Body of pancreas (tissue), 4 donors: ENCODE results near the gene FICD. TPM values are rescaled to one million over a fixed set of nuclear protein-coding genes. Genes with fewer than 3 reads are reported as not detected.

Experiments used
- ATAC-seq: fragments of 150-250 bp; one replicate; pipeline ENCODE4 v1.9.1; 2016
- DNase-seq, 4 donors: peaks; one replicate each; pipeline ENCODE4 v3.0.0-alpha.2; 2019
- H3K27ac ChIP-seq, 4 donors: fragments of 200-600 bp; sonication (generic); 1 replicate in 3 of 4; 2 replicates in 1 of 4; pipeline versions ENCODE4 v1.5.1 to v1.6.1; 2016 to 2019; ENCODE audit warnings: mild to moderate bottlenecking in 1 of 4, mixed read lengths in 1 of 4, moderate library complexity in 1 of 4
- H3K27me3 ChIP-seq, 2 donors: fragments of 200-600 bp; sonication (generic); one replicate each; pipeline ENCODE4 v1.6.0; 2016; ENCODE audit warnings: mild to moderate bottlenecking in 1 of 2
- H3K36me3 ChIP-seq, 2 donors: fragments of 200-600 bp; sonication (generic); replicated peaks in 1 of 2; 2 replicates each; pipeline ENCODE4 v1.5.1; 2016; ENCODE audit warnings: low read depth in 2 of 2; ENCODE audit not compliant: insufficient read depth in 1 of 2
- H3K4me1 ChIP-seq: fragments of 200-600 bp; sonication (generic); one replicate; pipeline ENCODE4 v1.6.0; 2016
- H3K4me3 ChIP-seq, 2 donors: fragments of 200-600 bp; sonication (generic); 1 replicate in 1 of 2; 2 replicates in 1 of 2; pipeline ENCODE4 v1.5.1; 2016 to 2019
- H3K9me3 ChIP-seq, 3 donors: fragments of 200-600 bp; sonication (generic); 1 replicate in 2 of 3; 2 replicates in 1 of 3; pipeline ENCODE4 v1.5.1; 2016
- POLR2A ChIP-seq, 3 donors: fragments of 450-650 bp; IDR thresholded peaks; one replicate each; pipeline ENCODE4 v1.6.1; 2016; ENCODE audit warnings: antibody characterized with exemption in 3 of 3, mild to moderate bottlenecking in 2 of 3
- WGBS, 2 donors: methylation state at CpG; one replicate each; pipeline ENCODE4 v1.1.5; 2017; 5-methylcytosine and 5-hydroxymethylcytosine counted together
- intact Hi-C: fragments of 100-400 bp; cut with DNase I; formaldehyde crosslinking; loops from one replicate; pipeline ENCODE4 v1.15.1; 2023
- total RNA-seq, 2 donors: library from RNA; depleted of rRNA; stranded (reverse); fragments of >200 nt; gene quantifications; one replicate each; pipeline ENCODE4 v1.1.0, GENCODE V29; 2016
- TF ChIP-seq, protein P1 (sequence below), 7 experiments: fragments of 450-650 bp in 4 of 7; fragments of 200-600 bp in 3 of 7; sonication (generic) in 3 of 7; IDR thresholded peaks; one replicate each; pipeline ENCODE4 v1.5.1; 2016 to 2019; ENCODE audit warnings: antibody characterized with exemption in 7 of 7

Gene FICD
- total RNA-seq: 10 to 100 TPM; 10.9 to 11.9 TPM

DNA sequence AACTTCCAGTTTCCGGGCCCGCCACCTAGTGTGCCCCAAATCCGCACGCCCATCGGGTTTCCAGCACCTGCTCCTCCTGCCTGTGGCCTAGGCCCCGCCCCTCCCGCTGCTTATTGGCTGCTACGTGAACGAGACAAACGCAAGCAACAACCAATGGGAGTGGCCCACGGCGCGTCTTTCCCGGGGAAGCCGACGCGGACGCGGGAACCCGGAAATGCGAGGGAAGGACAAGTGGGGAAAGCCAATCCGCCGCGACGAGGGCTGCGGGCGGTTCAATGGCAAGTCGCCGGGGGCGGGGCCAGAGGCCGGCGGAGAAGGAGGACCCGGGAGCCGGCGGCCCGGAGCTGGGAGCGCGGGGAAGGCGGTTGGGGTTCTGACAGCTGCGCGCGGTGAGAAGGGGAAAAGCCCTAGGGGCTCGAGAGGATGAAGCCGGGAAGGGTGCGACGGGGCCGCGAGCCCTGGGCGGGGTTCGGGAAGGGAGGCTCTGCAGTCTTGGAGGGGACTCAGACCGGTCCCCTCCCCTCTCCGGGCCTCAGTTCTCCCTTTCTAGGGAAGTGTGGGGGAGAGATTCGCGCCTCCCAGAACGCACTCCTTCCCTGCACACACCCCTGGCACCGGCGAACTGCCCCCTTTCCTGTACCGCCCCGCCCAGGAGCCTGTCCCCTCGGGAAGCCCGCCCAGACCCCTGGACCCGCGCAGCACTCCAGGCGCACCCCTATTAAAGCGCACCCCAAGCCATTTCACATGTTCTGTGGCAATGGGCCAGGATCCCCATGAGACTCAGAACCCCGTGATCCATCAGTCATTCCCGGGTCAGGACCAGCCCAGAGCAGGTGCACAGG is at the start of gene FICD:
FICD (plus strand) TSS at position 305 of the 842 bp plus-strand sequence. CDS start 1,696 bp downstream, outside the sequence.
- Histone ChIP-seq H3K27ac (peak within 1 kb of the TSS; percentile 46 to 86 (median 82)), H3K9me3 (no peaks in the 10 kb centered on the region), H3K27me3 (no peaks in the 10 kb centered on the region), H3K36me3 (peaks cover 0 to 9% of the 10 kb centered on the region in 2 donors), H3K4me1 (peaks cover 30% of the 10 kb centered on the region), H3K4me3 (peak within 1 kb of the TSS; percentile 74 to 87)
- intact Hi-C loops: loop anchor here (5.0 kb wide), 1 partner anchor 42 kb away; no protein-coding TSS in a partner anchor
- DNase-seq (peak; percentile 100), ATAC-seq (peak; percentile 99)
- TF ChIP-seq POLR2A (IDR thresholded peaks at IDR 0.05): peak; percentile 60 to 82 (median 76)
- TF ChIP-seq, protein P1, sequence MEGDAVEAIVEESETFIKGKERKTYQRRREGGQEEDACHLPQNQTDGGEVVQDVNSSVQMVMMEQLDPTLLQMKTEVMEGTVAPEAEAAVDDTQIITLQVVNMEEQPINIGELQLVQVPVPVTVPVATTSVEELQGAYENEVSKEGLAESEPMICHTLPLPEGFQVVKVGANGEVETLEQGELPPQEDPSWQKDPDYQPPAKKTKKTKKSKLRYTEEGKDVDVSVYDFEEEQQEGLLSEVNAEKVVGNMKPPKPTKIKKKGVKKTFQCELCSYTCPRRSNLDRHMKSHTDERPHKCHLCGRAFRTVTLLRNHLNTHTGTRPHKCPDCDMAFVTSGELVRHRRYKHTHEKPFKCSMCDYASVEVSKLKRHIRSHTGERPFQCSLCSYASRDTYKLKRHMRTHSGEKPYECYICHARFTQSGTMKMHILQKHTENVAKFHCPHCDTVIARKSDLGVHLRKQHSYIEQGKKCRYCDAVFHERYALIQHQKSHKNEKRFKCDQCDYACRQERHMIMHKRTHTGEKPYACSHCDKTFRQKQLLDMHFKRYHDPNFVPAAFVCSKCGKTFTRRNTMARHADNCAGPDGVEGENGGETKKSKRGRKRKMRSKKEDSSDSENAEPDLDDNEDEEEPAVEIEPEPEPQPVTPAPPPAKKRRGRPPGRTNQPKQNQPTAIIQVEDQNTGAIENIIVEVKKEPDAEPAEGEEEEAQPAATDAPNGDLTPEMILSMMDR (IDR thresholded peaks at IDR 0.05): no peak
- 0% methylated on average over 28 to 67 of the region's 67 CpGs for WGBS, 2 donors

DNA sequence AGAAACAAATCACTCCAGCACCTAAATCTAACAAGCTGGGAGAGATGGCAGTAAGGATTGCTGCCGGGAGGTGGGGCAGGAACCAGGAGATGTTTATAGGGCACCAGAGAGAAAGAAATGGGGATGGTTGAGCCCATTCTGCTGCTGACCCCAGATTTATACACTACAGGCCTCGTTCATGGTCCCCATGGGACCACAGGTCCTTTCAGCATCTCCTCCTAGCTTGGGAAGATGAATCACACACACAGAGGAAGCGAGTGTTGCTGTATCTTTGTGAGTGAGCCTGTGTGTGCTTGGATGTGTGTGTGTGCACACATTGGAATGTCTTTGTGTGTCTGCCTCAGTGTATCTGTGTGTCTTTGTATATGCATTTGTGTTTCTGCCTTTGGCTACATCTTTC is 49.7 kb upstream of the FICD start:
- H3K9me3 ChIP-seq: no peaks in the 10 kb centered on the region
- ATAC-seq (no peak), DNase-seq (no peak)
- intact Hi-C loops: no loop called here
- no peaks in the 10 kb centered on the region for H3K27me3 ChIP-seq
- no peaks in the 10 kb centered on the region for H3K36me3 ChIP-seq
- no peak for TF ChIP-seq POLR2A (IDR thresholded peaks at IDR 0.05)
- TF ChIP-seq, protein P1 (IDR thresholded peaks at IDR 0.05): no peak
- no peak overlapping the region for H3K27ac ChIP-seq
- WGBS, 2 donors: 56 to 62% methylated on average over 3 of the region's 3 CpGs
- no peak overlapping the region for H3K4me3 ChIP-seq
- no peaks in the 10 kb centered on the region for H3K4me1 ChIP-seq

DNA sequence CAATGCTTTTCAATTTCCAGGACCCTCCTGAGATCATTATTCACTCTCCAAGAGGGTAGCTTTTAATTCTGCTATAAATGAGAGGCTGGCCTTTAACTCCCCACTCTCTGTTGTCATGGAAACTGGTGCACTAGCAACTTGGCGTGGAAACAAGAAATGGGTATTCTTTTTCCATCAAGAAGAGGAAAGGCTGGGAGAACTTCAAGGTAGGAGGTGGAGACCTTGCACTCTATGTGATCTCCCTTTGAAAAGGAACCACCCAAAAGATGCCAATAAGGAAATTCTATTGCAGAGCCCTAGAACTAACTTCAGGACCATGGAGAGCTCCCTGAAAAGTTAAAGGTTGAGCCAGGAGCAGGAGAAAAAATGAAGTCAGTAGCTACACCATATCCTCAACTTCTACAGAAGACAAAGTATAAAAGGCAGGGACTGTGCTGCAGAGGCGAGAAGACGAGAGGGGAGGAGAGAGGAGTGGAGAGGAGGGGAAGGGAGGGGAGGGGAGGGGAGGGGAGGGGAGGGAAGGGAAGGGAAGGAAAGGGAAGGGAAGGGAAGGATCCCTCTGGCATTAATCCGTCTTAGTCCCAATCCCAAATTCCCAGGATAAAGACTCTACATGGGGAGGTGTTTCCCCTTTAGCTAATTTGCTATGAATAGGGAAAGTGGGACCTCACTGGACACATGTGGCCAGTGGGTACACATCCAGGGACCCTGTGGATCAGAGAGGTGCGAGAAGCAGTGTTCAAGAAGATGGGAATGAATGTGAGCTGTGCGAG is 46.7 kb upstream of the FICD start:
- H3K36me3 ChIP-seq: no peaks in the 10 kb centered on the region
- no peaks in the 10 kb centered on the region for H3K27me3 ChIP-seq
- no peak overlapping the region for H3K4me3 ChIP-seq
- H3K27ac ChIP-seq: no peak overlapping the region
- TF ChIP-seq, protein P1 (IDR thresholded peaks at IDR 0.05): no peak
- TF ChIP-seq POLR2A (IDR thresholded peaks at IDR 0.05): no peak
- H3K9me3 ChIP-seq: no peaks in the 10 kb centered on the region
- no peaks in the 10 kb centered on the region for H3K4me1 ChIP-seq
- no peak for DNase-seq
- intact Hi-C loops: no loop called here
- ATAC-seq: no peak
- 38 to 40% methylated on average over 6 of the region's 6 CpGs for WGBS, 2 donors

DNA sequence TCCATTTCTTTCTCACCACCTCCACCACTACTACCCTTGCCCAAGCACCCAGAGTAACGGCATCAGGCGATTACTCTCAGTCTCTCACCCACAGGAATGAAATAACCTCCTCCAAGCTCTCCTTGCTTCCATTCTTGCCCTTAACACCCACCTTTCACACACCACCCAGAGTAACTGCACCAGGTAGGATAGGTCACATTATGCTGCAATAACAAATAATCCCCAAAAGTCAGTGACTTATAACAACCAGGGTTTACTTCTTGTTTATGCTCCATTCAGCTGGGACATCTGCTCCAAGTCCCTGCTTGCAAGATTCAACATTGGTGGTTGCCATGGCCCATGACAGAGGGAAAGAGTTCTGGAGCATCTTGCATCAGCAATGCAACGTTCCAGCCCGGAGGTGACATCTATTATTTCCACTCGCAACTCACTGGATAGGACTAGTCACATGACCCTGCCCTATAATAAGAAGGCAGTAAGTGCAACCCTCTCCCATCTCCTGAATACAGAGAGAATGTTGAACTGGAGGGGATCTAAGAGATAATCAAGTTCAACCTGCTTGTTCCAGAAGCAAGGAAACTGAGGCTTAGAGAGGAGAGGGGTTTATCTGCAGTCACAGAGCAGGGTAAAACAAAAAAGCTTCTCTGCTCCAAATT is 41.5 kb upstream of the FICD start:
- 70% methylated on average over 5 of the region's 5 CpGs for WGBS, 2 donors
- Histone ChIP-seq H3K27me3 (no peaks in the 10 kb centered on the region), H3K9me3 (no peaks in the 10 kb centered on the region), H3K4me3 (no peak overlapping the region), H3K27ac (no peak overlapping the region), H3K4me1 (no peaks in the 10 kb centered on the region), H3K36me3 (no peaks in the 10 kb centered on the region)
- DNase-seq: no peak
- no peak for ATAC-seq
- intact Hi-C loops: no loop called here
- TF ChIP-seq POLR2A (IDR thresholded peaks at IDR 0.05): no peak
- TF ChIP-seq, protein P1 (IDR thresholded peaks at IDR 0.05): no peak
